Right lobe of liver (tissue), 6 donors: ENCODE measurements around the gene ADH1C. TPM values are rescaled to one million over a fixed set of nuclear protein-coding genes. Genes with fewer than 3 reads are reported as not detected.

Experiments used
- ATAC-seq, 4 donors: fragments of 200-7000 bp; cut with Tn5 transposase; one replicate each; pipeline ENCODE4 v1.9.1; 2020; ENCODE audit warnings: mild to moderate bottlenecking in 4 of 4, moderate library complexity in 4 of 4
- DNase-seq, 3 donors: peaks; one replicate each; pipeline ENCODE4 v3.0.0-alpha.2; 2020
- H3K27ac ChIP-seq, 3 donors: fragments of 200-600 bp; one replicate each; pipeline ENCODE4 v1.8.0; 2022
- H3K27me3 ChIP-seq, 2 donors: fragments of 200-600 bp; one replicate each; pipeline ENCODE4 v1.8.0; 2022
- H3K36me3 ChIP-seq, 4 donors: fragments of 200-600 bp; sonication (generic) in 1 of 4; one replicate each; pipeline versions ENCODE4 v1.5.1 to v1.8.0; 2017 to 2022; ENCODE audit warnings: control low read depth in 1 of 4
- H3K4me1 ChIP-seq, 4 donors: fragments of 200-600 bp; sonication (generic) in 1 of 4; one replicate each; pipeline versions ENCODE4 v1.5.1 to v1.8.0; 2017 to 2022; ENCODE audit warnings: control low read depth in 1 of 4
- H3K4me3 ChIP-seq, 3 donors: fragments of 200-600 bp; one replicate each; pipeline ENCODE4 v1.8.0; 2022
- H3K9me3 ChIP-seq, 4 donors: fragments of 200-600 bp; sonication (generic) in 1 of 4; one replicate each; pipeline versions ENCODE4 v1.5.1 to v1.8.0; 2017 to 2022; ENCODE audit warnings: control low read depth in 1 of 4
- CTCF ChIP-seq, 4 donors: fragments of 200-600 bp in 3 of 4; fragments of 450-650 bp in 1 of 4; IDR thresholded peaks; one replicate each; pipeline versions ENCODE4 v1.5.1 to v1.8.0; 2016 to 2022; ENCODE audit warnings: antibody characterized with exemption in 4 of 4, mild to moderate bottlenecking in 2 of 4
- POLR2A ChIP-seq: fragments of 450-650 bp; IDR thresholded peaks from one replicate; pipeline ENCODE4 v1.6.1; 2017; ENCODE audit warnings: antibody characterized with exemption, mild to moderate bottlenecking
- WGBS: methylation state at CpG from one replicate; pipeline ENCODE4 v1.1.6; 2018; ENCODE audit warnings: low coverage, low lambda C conversion rate; ENCODE audit not compliant: insufficient coverage; ENCODE audit errors: missing lambda C conversion rate; 5-methylcytosine and 5-hydroxymethylcytosine counted together
- intact Hi-C, 2 donors: fragments of 100-400 bp; cut with DNase I; formaldehyde crosslinking; loops; one replicate each; pipeline versions ENCODE4 v1.11.2 to v1.14.1; 2022
- total RNA-seq, 6 experiments: library from RNA; depleted of rRNA in 2 of 6; stranded (reverse); fragments of >200 nt in 2 of 6; fragmentation: NEBNext Ultra II Directional in 3 of 6; extraction: Animal tissue kit (Norgen Biotek cat#: 25700) in 3 of 6; gene quantifications; one replicate each; pipeline versions ENCODE4 v1.1.0 to v1.2.4, GENCODE V29; 2016 to 2023
- donor health status: DM: no; HTN: yes; CAD: no.
- donor health status: DM: no; HTN: no; CAD: no.
- donor health status: DM: no; HTN: no; CAD: no.
- donor health status: DM: no; HTN: yes; CAD: no.
- donor health status: DM: no; HTN: yes; CAD: no.

Gene ADH1C
- total RNA-seq, 6 experiments from 2014 or later, result 187 to 684 (median 490) TPM

GRCh38 chr4:99361899-99362275 is 9.3 kb upstream of the ADH1C start:
- DNase-seq (no peak), ATAC-seq (no peak)
- no peak for TF ChIP-seq CTCF (IDR thresholded peaks at IDR 0.05)
- TF ChIP-seq POLR2A, result no peak
- Histone ChIP-seq H3K27me3 (no peaks in the 10 kb centered on the region), H3K27ac (no peak overlapping the region), H3K9me3 (no peaks in the 10 kb centered on the region), H3K4me3 (no peak overlapping the region), H3K4me1 (no peaks in the 10 kb centered on the region), H3K36me3 (no peaks in the 10 kb centered on the region)
- intact Hi-C loops, result no loop called here

- intact Hi-C loops, result no loop called here
Measured at GRCh38 chr4:99361268-99361898, 8.8 kb upstream of the ADH1C start.

GRCh38 chr4:99359480-99360204 is 7.1 kb upstream of the ADH1C start:
- intact Hi-C loops, result no loop called here
- ATAC-seq, result no peak
- TF ChIP-seq POLR2A (no peak), CTCF (IDR thresholded peaks at IDR 0.05) (no peak)
- Histone ChIP-seq H3K36me3 (no peaks in the 10 kb centered on the region), H3K27me3 (no peaks in the 10 kb centered on the region), H3K9me3 (no peaks in the 10 kb centered on the region), H3K4me1 (no peaks in the 10 kb centered on the region), H3K4me3 (no peak overlapping the region), H3K27ac (no peak overlapping the region)
- peak in 1 of 3 donors; percentile 38 for DNase-seq
- no CpG with 5 or more reads among the region's 27 CpGs for WGBS

More at GRCh38 chr4:99361268-99361898, 8.8 kb upstream of the ADH1C start:
- no peaks in the 10 kb centered on the region for H3K36me3 ChIP-seq
- DNase-seq, result no peak
- no peaks in the 10 kb centered on the region for H3K9me3 ChIP-seq
- H3K4me3 ChIP-seq, result no peak overlapping the region
- no peaks in the 10 kb centered on the region for H3K4me1 ChIP-seq
- no peak for TF ChIP-seq POLR2A
- no peak for TF ChIP-seq CTCF (IDR thresholded peaks at IDR 0.05)
- peak in 1 of 4 donors; percentile 16 for ATAC-seq
- H3K27ac ChIP-seq, result no peak overlapping the region
- H3K27me3 ChIP-seq, result no peaks in the 10 kb centered on the region

- no peak for DNase-seq
Measured at GRCh38 chr4:99357948-99358347, 5.4 kb upstream of the ADH1C start.

More at GRCh38 chr4:99357948-99358347, 5.4 kb upstream of the ADH1C start:
- ATAC-seq, result no peak
- 81% methylated on average over 2 of the region's 2 CpGs for WGBS
- H3K27ac ChIP-seq, result no peak overlapping the region
- intact Hi-C loops, result no loop called here
- no peaks in the 10 kb centered on the region for H3K36me3 ChIP-seq
- TF ChIP-seq CTCF (IDR thresholded peaks at IDR 0.05), result no peak
- TF ChIP-seq POLR2A, result no peak
- no peaks in the 10 kb centered on the region for H3K9me3 ChIP-seq
- H3K4me3 ChIP-seq, result no peak overlapping the region
- no peaks in the 10 kb centered on the region for H3K27me3 ChIP-seq
- H3K4me1 ChIP-seq, result peaks cover 0 to 10% (median 0%) of the 10 kb centered on the region in 4 donors
